ENCODE measurements around the gene FOXR1. TPM values are rescaled to one million over a fixed set of nuclear protein-coding genes. Genes with fewer than 3 reads are reported as not detected.

FOXR1 gene
- total RNA-seq, 1 experiment from 2014 or later, result not detected

- Histone ChIP-seq H3K27ac (ENCODE audit: low read depth, low read length, poor library complexity, severe bottlenecking) (no peak overlapping the region), H3K9me3 (ENCODE audit: low read depth, low read length, poor library complexity, severe bottlenecking) (no peaks in the 10 kb centered on the region), H3K4me3 (ENCODE audit: low read depth, low read length, poor library complexity, severe bottlenecking) (no peak overlapping the region), H3K4me1 (ENCODE audit: insufficient read depth, low read length, poor library complexity, severe bottlenecking) (peaks cover 10% of the 10 kb centered on the region), H3K36me3 (ENCODE audit: insufficient read depth, low read length, poor library complexity, severe bottlenecking) (peaks cover 68% of the 10 kb centered on the region), H3K27me3 (replicated peaks; ENCODE audit: insufficient read depth, low read depth, low read length, poor library complexity) (no peaks in the 10 kb centered on the region)
- CTCF ChIA-PET, result no interaction called here
- BruUV-seq (replicated peaks), result no TSS peak
- DNase-seq (ENCODE audit: low spot score), result no peak
- intact Hi-C loops (cut with micrococcal nuclease; ENCODE audit: unreplicated experiment), result no loop called here
- POLR2A ChIA-PET (ENCODE audit: low non-redundant PET), result no interaction called here
- TF ChIP-seq CTCF (conservative IDR thresholded peaks at IDR 0.05; ENCODE audit: low read depth, low read length) (no peak), EZH2 (IDR thresholded peaks at IDR 0.05; ENCODE audit: borderline replicate concordance, low read depth, low read length, poor library complexity, severe bottlenecking) (no peak)
Measured at GRCh38 chr11:119023741-119024140, 52.2 kb downstream of the FOXR1 start.

GRCh38 chr11:119024430-119025098 is 53.0 kb downstream of the FOXR1 start:
- BruUV-seq (replicated peaks), result TSS peak; percentile 11

GRCh38 chr11:119025099-119025473 is 53.5 kb downstream of the FOXR1 start:
- no peak for TF ChIP-seq CTCF (conservative IDR thresholded peaks at IDR 0.05; ENCODE audit: low read depth, low read length)
- no peak for TF ChIP-seq EZH2 (IDR thresholded peaks at IDR 0.05; ENCODE audit: borderline replicate concordance, low read depth, low read length, poor library complexity, severe bottlenecking)
- BruUV-seq (replicated peaks), result no TSS peak
- no peak for DNase-seq (ENCODE audit: low spot score)
- Histone ChIP-seq H3K4me1 (ENCODE audit: insufficient read depth, low read length, poor library complexity, severe bottlenecking) (peaks cover 17% of the 10 kb centered on the region), H3K27me3 (replicated peaks; ENCODE audit: insufficient read depth, low read depth, low read length, poor library complexity) (no peaks in the 10 kb centered on the region), H3K4me3 (ENCODE audit: low read depth, low read length, poor library complexity, severe bottlenecking) (no peak overlapping the region), H3K36me3 (ENCODE audit: insufficient read depth, low read length, poor library complexity, severe bottlenecking) (peaks cover 72% of the 10 kb centered on the region), H3K9me3 (ENCODE audit: low read depth, low read length, poor library complexity, severe bottlenecking) (no peaks in the 10 kb centered on the region), H3K27ac (ENCODE audit: low read depth, low read length, poor library complexity, severe bottlenecking) (no peak overlapping the region)
- ChIA-PET CTCF (no interaction called here), POLR2A (ENCODE audit: low non-redundant PET) (no interaction called here)
- intact Hi-C loops (cut with micrococcal nuclease; ENCODE audit: unreplicated experiment), result no loop called here

More at GRCh38 chr11:119024430-119025098, 53.0 kb downstream of the FOXR1 start:
- peaks cover 72% of the 10 kb centered on the region for H3K36me3 ChIP-seq (ENCODE audit: insufficient read depth, low read length, poor library complexity, severe bottlenecking)
- ChIA-PET CTCF (no interaction called here), POLR2A (ENCODE audit: low non-redundant PET) (no interaction called here)
- no peak overlapping the region for H3K4me3 ChIP-seq (ENCODE audit: low read depth, low read length, poor library complexity, severe bottlenecking)
- TF ChIP-seq CTCF (conservative IDR thresholded peaks at IDR 0.05; ENCODE audit: low read depth, low read length) (no peak), EZH2 (IDR thresholded peaks at IDR 0.05; ENCODE audit: borderline replicate concordance, low read depth, low read length, poor library complexity, severe bottlenecking) (no peak)
- peaks cover 17% of the 10 kb centered on the region for H3K4me1 ChIP-seq (ENCODE audit: insufficient read depth, low read length, poor library complexity, severe bottlenecking)
- no peaks in the 10 kb centered on the region for H3K27me3 ChIP-seq (replicated peaks; ENCODE audit: insufficient read depth, low read depth, low read length, poor library complexity)
- intact Hi-C loops (cut with micrococcal nuclease; ENCODE audit: unreplicated experiment), result no loop called here
- peak overlapping the region; percentile 8 for H3K27ac ChIP-seq (ENCODE audit: low read depth, low read length, poor library complexity, severe bottlenecking)
- no peaks in the 10 kb centered on the region for H3K9me3 ChIP-seq (ENCODE audit: low read depth, low read length, poor library complexity, severe bottlenecking)
- no peak for DNase-seq (ENCODE audit: low spot score)

Data from A673 (cell line).